Measurements from ENCODE around the gene ARMCX6.

DNA sequence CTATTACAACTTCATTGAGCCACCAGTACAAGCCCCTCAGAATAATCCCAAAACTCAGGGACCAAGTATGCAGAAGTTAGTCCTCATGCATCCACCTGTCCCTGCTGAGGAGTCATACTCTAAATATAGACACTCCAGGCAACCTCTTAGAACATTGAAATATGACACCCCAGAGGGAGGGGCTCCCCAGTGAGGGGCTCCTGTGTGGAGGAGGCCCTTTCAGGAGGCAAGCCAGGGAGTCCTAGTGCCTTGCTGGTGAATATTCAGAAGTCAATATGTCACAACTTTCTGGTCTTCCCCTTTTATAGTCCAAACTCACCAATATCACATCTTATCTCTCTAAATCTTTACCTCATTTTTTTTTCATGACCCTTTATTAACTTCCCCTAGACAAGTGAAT is 1.6 kb upstream of the ARMCX6 start:
- TF ChIP-seq, protein P1, sequence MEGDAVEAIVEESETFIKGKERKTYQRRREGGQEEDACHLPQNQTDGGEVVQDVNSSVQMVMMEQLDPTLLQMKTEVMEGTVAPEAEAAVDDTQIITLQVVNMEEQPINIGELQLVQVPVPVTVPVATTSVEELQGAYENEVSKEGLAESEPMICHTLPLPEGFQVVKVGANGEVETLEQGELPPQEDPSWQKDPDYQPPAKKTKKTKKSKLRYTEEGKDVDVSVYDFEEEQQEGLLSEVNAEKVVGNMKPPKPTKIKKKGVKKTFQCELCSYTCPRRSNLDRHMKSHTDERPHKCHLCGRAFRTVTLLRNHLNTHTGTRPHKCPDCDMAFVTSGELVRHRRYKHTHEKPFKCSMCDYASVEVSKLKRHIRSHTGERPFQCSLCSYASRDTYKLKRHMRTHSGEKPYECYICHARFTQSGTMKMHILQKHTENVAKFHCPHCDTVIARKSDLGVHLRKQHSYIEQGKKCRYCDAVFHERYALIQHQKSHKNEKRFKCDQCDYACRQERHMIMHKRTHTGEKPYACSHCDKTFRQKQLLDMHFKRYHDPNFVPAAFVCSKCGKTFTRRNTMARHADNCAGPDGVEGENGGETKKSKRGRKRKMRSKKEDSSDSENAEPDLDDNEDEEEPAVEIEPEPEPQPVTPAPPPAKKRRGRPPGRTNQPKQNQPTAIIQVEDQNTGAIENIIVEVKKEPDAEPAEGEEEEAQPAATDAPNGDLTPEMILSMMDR (IDR thresholded peaks at IDR 0.05): no peak
- no peak for TF ChIP-seq POLR2A (IDR thresholded peaks at IDR 0.05)

All from lower leg skin (tissue), 3 donors.